ENCODE data around the gene KCNH2. TPM values are rescaled to one million over a fixed set of nuclear protein-coding genes. Genes with fewer than 3 reads are reported as not detected.
A peak's percentile ranks its signal among the peaks of the same experiment; 100 is the strongest.
"Not testable (repeated sequence)": the region's sequence is repeated elsewhere in the genome, so short reads cannot be mapped to it uniquely, and the experiment has no call there.

The KCNH2 gene
- total RNA-seq, 3 donors from 2014 or later: 0.49 to 0.71 (median 0.66) TPM

GRCh38 chr7:150926066-150926465 lies 52.1 kb downstream of the KCNH2 start:
- Mint-ChIP-seq H3K27me3 (ENCODE audit: low read depth) (peaks cover 2% of the 10 kb centered on the region), H3K36me3 (ENCODE audit: insufficient read depth) (no peaks in the 10 kb centered on the region), H3K4me3 (no peak overlapping the region), H3K9me3 (no peaks in the 10 kb centered on the region), H3K4me1 (ENCODE audit: low read depth) (peaks cover 18% of the 10 kb centered on the region)
- DNase-seq: no peak
- ATAC-seq: no peak

- Mint-ChIP-seq H3K4me3 (peak overlapping the region; percentile 14), H3K36me3 (ENCODE audit: insufficient read depth) (no peaks in the 10 kb centered on the region), H3K4me1 (ENCODE audit: low read depth) (peaks cover 17% of the 10 kb centered on the region), H3K27me3 (ENCODE audit: low read depth) (peaks cover 2% of the 10 kb centered on the region), H3K9me3 (no peaks in the 10 kb centered on the region)
- ATAC-seq (no peak), DNase-seq (no peak)
Measured at GRCh38 chr7:150924369-150924781, 53.7 kb downstream of the KCNH2 start.

- H3K27me3 Mint-ChIP-seq (ENCODE audit: low read depth): peaks cover 2% of the 10 kb centered on the region
- no peak overlapping the region for H3K4me3 Mint-ChIP-seq
- H3K36me3 Mint-ChIP-seq (ENCODE audit: insufficient read depth): no peaks in the 10 kb centered on the region
- no peak for DNase-seq
- peaks cover 17% of the 10 kb centered on the region for H3K4me1 Mint-ChIP-seq (ENCODE audit: low read depth)
- H3K9me3 Mint-ChIP-seq: no peaks in the 10 kb centered on the region
- ATAC-seq: no peak
Measured at GRCh38 chr7:150923802-150924201, 54.3 kb downstream of the KCNH2 start.

- no peaks in the 10 kb centered on the region for H3K36me3 Mint-ChIP-seq (ENCODE audit: insufficient read depth)
- peaks cover 17% of the 10 kb centered on the region for H3K4me1 Mint-ChIP-seq (ENCODE audit: low read depth)
- H3K27me3 Mint-ChIP-seq (ENCODE audit: low read depth): peaks cover 2% of the 10 kb centered on the region
- H3K4me3 Mint-ChIP-seq: no peak overlapping the region
- no peak for ATAC-seq
- DNase-seq: no peak
- H3K9me3 Mint-ChIP-seq: no peaks in the 10 kb centered on the region
Measured at GRCh38 chr7:150923196-150923595, 54.9 kb downstream of the KCNH2 start.

GRCh38 chr7:150919160-150919559 lies 59.0 kb downstream of the KCNH2 start:
- H3K4me3 Mint-ChIP-seq: no peak overlapping the region

GRCh38 chr7:150918378-150918777 lies 59.7 kb downstream of the KCNH2 start:
- Mint-ChIP-seq H3K4me1 (ENCODE audit: low read depth) (peaks cover 2% of the 10 kb centered on the region), H3K9me3 (no peaks in the 10 kb centered on the region)

More at GRCh38 chr7:150919160-150919559, 59.0 kb downstream of the KCNH2 start:
- Mint-ChIP-seq H3K36me3 (ENCODE audit: insufficient read depth) (no peaks in the 10 kb centered on the region), H3K9me3 (no peaks in the 10 kb centered on the region), H3K27me3 (ENCODE audit: low read depth) (peaks cover 4% of the 10 kb centered on the region), H3K4me1 (ENCODE audit: low read depth) (peaks cover 8% of the 10 kb centered on the region)
- no peak for ATAC-seq
- DNase-seq: no peak

GRCh38 chr7:150917969-150918368 lies 60.2 kb downstream of the KCNH2 start:
- no peaks in the 10 kb centered on the region for H3K9me3 Mint-ChIP-seq
- ATAC-seq (no peak), DNase-seq (no peak)
- peaks cover 2% of the 10 kb centered on the region for H3K4me1 Mint-ChIP-seq (ENCODE audit: low read depth)
- peaks cover 4% of the 10 kb centered on the region for H3K27me3 Mint-ChIP-seq (ENCODE audit: low read depth)
- H3K36me3 Mint-ChIP-seq (ENCODE audit: insufficient read depth): no peaks in the 10 kb centered on the region
- H3K4me3 Mint-ChIP-seq: no peak overlapping the region

More at GRCh38 chr7:150918378-150918777, 59.7 kb downstream of the KCNH2 start:
- no peaks in the 10 kb centered on the region for H3K36me3 Mint-ChIP-seq (ENCODE audit: insufficient read depth)
- H3K4me3 Mint-ChIP-seq: no peak overlapping the region
- no peak for ATAC-seq
- peaks cover 4% of the 10 kb centered on the region for H3K27me3 Mint-ChIP-seq (ENCODE audit: low read depth)
- no peak for DNase-seq

GRCh38 chr7:150916670-150917069 lies 61.5 kb downstream of the KCNH2 start:
- no peak for DNase-seq
- Mint-ChIP-seq H3K27me3 (ENCODE audit: low read depth) (peaks cover 8% of the 10 kb centered on the region), H3K36me3 (ENCODE audit: insufficient read depth) (no peaks in the 10 kb centered on the region), H3K4me1 (ENCODE audit: low read depth) (no peaks in the 10 kb centered on the region), H3K9me3 (no peaks in the 10 kb centered on the region), H3K4me3 (no peak overlapping the region)
- no peak for ATAC-seq

- Mint-ChIP-seq H3K4me1 (ENCODE audit: low read depth) (peaks cover 2% of the 10 kb centered on the region), H3K27me3 (ENCODE audit: low read depth) (peaks cover 12% of the 10 kb centered on the region), H3K4me3 (no peak overlapping the region), H3K36me3 (ENCODE audit: insufficient read depth) (no peaks in the 10 kb centered on the region), H3K9me3 (no peaks in the 10 kb centered on the region)
- no peak for DNase-seq
- no peak for ATAC-seq
Measured at GRCh38 chr7:150914966-150915365, 63.2 kb downstream of the KCNH2 start.

GRCh38 chr7:150914196-150914595 lies 63.9 kb downstream of the KCNH2 start:
- Mint-ChIP-seq H3K36me3 (ENCODE audit: insufficient read depth) (no peaks in the 10 kb centered on the region), H3K4me3 (no peak overlapping the region), H3K4me1 (ENCODE audit: low read depth) (peaks cover 5% of the 10 kb centered on the region), H3K9me3 (no peaks in the 10 kb centered on the region), H3K27me3 (ENCODE audit: low read depth) (peaks cover 12% of the 10 kb centered on the region)
- ATAC-seq (no peak), DNase-seq (no peak)

GRCh38 chr7:150912427-150912826 lies 65.7 kb downstream of the KCNH2 start:
- H3K4me3 Mint-ChIP-seq: no peak overlapping the region
- peaks cover 9% of the 10 kb centered on the region for H3K4me1 Mint-ChIP-seq (ENCODE audit: low read depth)
- DNase-seq: no peak
- peaks cover 12% of the 10 kb centered on the region for H3K27me3 Mint-ChIP-seq (ENCODE audit: low read depth)
- H3K36me3 Mint-ChIP-seq (ENCODE audit: insufficient read depth): no peaks in the 10 kb centered on the region
- no peak for ATAC-seq
- H3K9me3 Mint-ChIP-seq: no peaks in the 10 kb centered on the region

GRCh38 chr7:150911590-150912267 lies 66.4 kb downstream of the KCNH2 start:
- Mint-ChIP-seq H3K9me3 (no peaks in the 10 kb centered on the region), H3K27me3 (ENCODE audit: low read depth) (peaks cover 10% of the 10 kb centered on the region), H3K4me3 (no peak overlapping the region), H3K4me1 (ENCODE audit: low read depth) (peaks cover 9% of the 10 kb centered on the region), H3K36me3 (ENCODE audit: insufficient read depth) (no peaks in the 10 kb centered on the region)
- DNase-seq (no peak), ATAC-seq (no peak)

- Mint-ChIP-seq H3K36me3 (ENCODE audit: insufficient read depth) (no peaks in the 10 kb centered on the region), H3K4me1 (ENCODE audit: low read depth) (peaks cover 9% of the 10 kb centered on the region), H3K9me3 (no peaks in the 10 kb centered on the region), H3K4me3 (no peak overlapping the region), H3K27me3 (ENCODE audit: low read depth) (peaks cover 10% of the 10 kb centered on the region)
- DNase-seq (no peak), ATAC-seq (no peak)
Measured at GRCh38 chr7:150910996-150911422, 67.1 kb downstream of the KCNH2 start.

- H3K36me3 Mint-ChIP-seq (ENCODE audit: insufficient read depth); H3K4me3 Mint-ChIP-seq; DNase-seq; H3K9me3 Mint-ChIP-seq: not testable (repeated sequence)
- Mint-ChIP-seq H3K4me1 (ENCODE audit: low read depth) (peaks cover 10% of the 10 kb centered on the region), H3K27me3 (ENCODE audit: low read depth) (peaks cover 15% of the 10 kb centered on the region)
- ATAC-seq: peak in 1 of 2 donors; percentile 30
Measured at GRCh38 chr7:150910305-150910995, 67.7 kb downstream of the KCNH2 start.

Data from activated T-cell treated with anti-CD3 and anti-CD28 coated beads, Interleukin-2, amount 50 U/mL, for 4 hours (primary cell).